ENCODE measurements around the gene TWF1. TPM values are rescaled to one million over a fixed set of nuclear protein-coding genes. Genes with fewer than 3 reads are reported as not detected.
"Not testable (repeated sequence)": the region's sequence is repeated elsewhere in the genome, so short reads cannot be mapped to it uniquely, and the experiment has no call there.

TWF1 gene
- total and polyA plus RNA-seq, 7 experiments from 2014 or later = 14.2 to 51.2 (median 32.9) TPM

GRCh38 chr12:43758247-43758727, 47.8 kb downstream of the TWF1 start:
- POLR2A ChIA-PET = interaction anchor here (0.6 to 7.3 kb wide), 6 partner anchors 18 to 77 kb away, joined by 3 to 76 read pairs (median 7); partner anchors contain the start of genes TMEM117 and TWF1
- intact Hi-C loops (cut with micrococcal nuclease) = loop anchor here (1.0 to 10.0 kb wide), 10 partner anchors 48 to 1971 kb away; partner anchors contain the start of genes ARID2 (in 2 of the 2), TMEM117 (in 2 of the 2), TWF1 (in 2 of the 2) and ANO6 (in 1 of the 2)

GRCh38 chr12:43754015-43754414, 52.1 kb downstream of the TWF1 start:
- Mint-ChIP-seq H3K4me1 (peaks cover 27 to 72% (median 67%) of the 10 kb centered on the region in 7 donors), H3K9me3 (peaks cover 3 to 27% (median 5%) of the 10 kb centered on the region in 11 donors), H3K27ac (no peak overlapping the region), H3K4me3 (peak overlapping the region in 1 of 10 donors; percentile 46), H3K36me3 (peaks cover 9 to 57% (median 54%) of the 10 kb centered on the region in 5 donors), H3K27me3 (no peaks in the 10 kb centered on the region)
- H3K27me3 ChIP-seq (ENCODE audit: control insufficient read depth in 2 of 2, insufficient read depth in 2 of 2, low read length in 2 of 2) = no peaks in the 10 kb centered on the region
- DNase-seq (no peak), ATAC-seq (no peak)
- ChIA-PET CTCF (no interaction called here), POLR2A (interaction anchor here (0.5 kb wide), 1 partner anchor 58 kb away, joined by 3 read pairs; no protein-coding TSS in a partner anchor)
- peaks cover 0 to 4% (median 0%) of the 10 kb centered on the region in 3 experiments for H3K9me3 ChIP-seq (ENCODE audit: control insufficient read depth in 2 of 3, low read length in 3 of 3)
- peaks cover 0 to 9% (median 0%) of the 10 kb centered on the region in 3 experiments for H3K36me3 ChIP-seq (ENCODE audit: control insufficient read depth in 2 of 3, insufficient read depth in 3 of 3, low read length in 3 of 3)
- no peak overlapping the region for H3K27ac ChIP-seq (ENCODE audit: low read depth, low read length)
- H3K4me1 ChIP-seq (ENCODE audit: control insufficient read depth in 2 of 2, insufficient read depth in 2 of 2, low read length in 2 of 2) = peaks cover 7 to 14% of the 10 kb centered on the region in 2 donors
- H3K4me3 ChIP-seq (ENCODE audit: low read length) = no peak overlapping the region
- intact Hi-C loops (cut with micrococcal nuclease) = loop anchor here in 1 of 2 donors (10.0 kb wide), 2 partner anchors 1429 to 1609 kb away; partner anchors contain the start of genes GXYLT1, PPHLN1 and ZCRB1

More at GRCh38 chr12:43758247-43758727, 47.8 kb downstream of the TWF1 start:
- Mint-ChIP-seq H3K27ac (peak overlapping the region; percentile 84 to 99 (median 99)), H3K36me3 (peaks cover 4 to 38% (median 32%) of the 10 kb centered on the region in 5 donors), H3K9me3 (peaks cover 0 to 16% (median 0%) of the 10 kb centered on the region in 11 donors), H3K27me3 (no peaks in the 10 kb centered on the region), H3K4me1 (peaks cover 54 to 89% (median 86%) of the 10 kb centered on the region in 7 donors), H3K4me3 (peak overlapping the region; percentile 88 to 99 (median 97))
- Histone ChIP-seq H3K9me3 (ENCODE audit: control insufficient read depth in 2 of 3, low read length in 3 of 3) (no peaks in the 10 kb centered on the region), H3K27ac (ENCODE audit: low read depth, low read length) (peak overlapping the region; percentile 86), H3K36me3 (ENCODE audit: control insufficient read depth in 2 of 3, insufficient read depth in 3 of 3, low read length in 3 of 3) (peaks cover 0 to 5% (median 0%) of the 10 kb centered on the region in 3 experiments), H3K4me3 (ENCODE audit: low read length) (peak overlapping the region; percentile 78), H3K4me1 (ENCODE audit: control insufficient read depth in 2 of 2, insufficient read depth in 2 of 2, low read length in 2 of 2) (peaks cover 40 to 41% of the 10 kb centered on the region in 2 donors), H3K27me3 (ENCODE audit: control insufficient read depth in 2 of 2, insufficient read depth in 2 of 2, low read length in 2 of 2) (no peaks in the 10 kb centered on the region)
- DNase-seq (peak in 3 of 9 donors; percentile 14 to 43 (median 38)), ATAC-seq (peak; percentile 9)
- CTCF ChIA-PET = interaction anchor here (0.7 to 1.4 kb wide), 3 partner anchors 23 to 124 kb away, joined by 4 to 6 read pairs (median 4); no protein-coding TSS in a partner anchor

GRCh38 chr12:43751360-43751759, 54.8 kb downstream of the TWF1 start:
- H3K27ac ChIP-seq (ENCODE audit: low read depth, low read length); H3K27me3 Mint-ChIP-seq; CTCF ChIA-PET; H3K27ac Mint-ChIP-seq; H3K4me1 ChIP-seq (ENCODE audit: control insufficient read depth in 2 of 2, insufficient read depth in 2 of 2, low read length in 2 of 2); H3K36me3 ChIP-seq (ENCODE audit: control insufficient read depth in 2 of 3, insufficient read depth in 3 of 3, low read length in 3 of 3); H3K27me3 ChIP-seq (ENCODE audit: control insufficient read depth in 2 of 2, insufficient read depth in 2 of 2, low read length in 2 of 2); ATAC-seq; POLR2A ChIA-PET; H3K4me3 Mint-ChIP-seq; H3K9me3 ChIP-seq (ENCODE audit: control insufficient read depth in 2 of 3, low read length in 3 of 3); DNase-seq; H3K4me3 ChIP-seq (ENCODE audit: low read length): not testable (repeated sequence)
- Mint-ChIP-seq H3K36me3 (peaks cover 6 to 62% (median 57%) of the 10 kb centered on the region in 5 donors), H3K4me1 (peaks cover 20 to 53% (median 46%) of the 10 kb centered on the region in 7 donors), H3K9me3 (peaks cover under 1 to 27% (median 5%) of the 10 kb centered on the region in 11 donors)
- intact Hi-C loops (cut with micrococcal nuclease) = loop anchor here in 1 of 2 donors (10.0 kb wide), 2 partner anchors 1427 to 1607 kb away; partner anchors contain the start of genes GXYLT1, PPHLN1 and ZCRB1

- Mint-ChIP-seq H3K27me3 (no peaks in the 10 kb centered on the region), H3K9me3 (peaks cover 0 to 27% (median 5%) of the 10 kb centered on the region in 11 donors), H3K4me1 (peaks cover 14 to 47% (median 41%) of the 10 kb centered on the region in 7 donors), H3K36me3 (peaks cover 5 to 64% (median 53%) of the 10 kb centered on the region in 5 donors), H3K4me3 (no peak overlapping the region), H3K27ac (no peak overlapping the region)
- peaks cover 0 to 10% (median 0%) of the 10 kb centered on the region in 3 experiments for H3K36me3 ChIP-seq (ENCODE audit: control insufficient read depth in 2 of 3, insufficient read depth in 3 of 3, low read length in 3 of 3)
- H3K27me3 ChIP-seq (ENCODE audit: control insufficient read depth in 2 of 2, insufficient read depth in 2 of 2, low read length in 2 of 2) = no peaks in the 10 kb centered on the region
- ChIA-PET POLR2A (no interaction called here), CTCF (no interaction called here)
- intact Hi-C loops (cut with micrococcal nuclease) = loop anchor here in 1 of 2 donors (10.0 kb wide), 2 partner anchors 1426 to 1606 kb away; partner anchors contain the start of genes GXYLT1, PPHLN1 and ZCRB1
- H3K4me3 ChIP-seq (ENCODE audit: low read length) = no peak overlapping the region
- DNase-seq = no peak
- ATAC-seq = no peak
- peaks cover 0 to 6% of the 10 kb centered on the region in 2 donors for H3K4me1 ChIP-seq (ENCODE audit: control insufficient read depth in 2 of 2, insufficient read depth in 2 of 2, low read length in 2 of 2)
- H3K27ac ChIP-seq (ENCODE audit: low read depth, low read length) = no peak overlapping the region
- peaks cover 0 to 4% (median 0%) of the 10 kb centered on the region in 3 experiments for H3K9me3 ChIP-seq (ENCODE audit: control insufficient read depth in 2 of 3, low read length in 3 of 3)
Measured at GRCh38 chr12:43750814-43751213, 55.3 kb downstream of the TWF1 start.

GRCh38 chr12:43749016-43749415, 57.1 kb downstream of the TWF1 start:
- no peak for ATAC-seq
- Mint-ChIP-seq H3K9me3 (peaks cover 0 to 17% (median 5%) of the 10 kb centered on the region in 11 donors), H3K27ac (no peak overlapping the region), H3K4me1 (peaks cover 12 to 29% (median 24%) of the 10 kb centered on the region in 7 donors), H3K36me3 (peaks cover 5 to 65% (median 52%) of the 10 kb centered on the region in 5 donors), H3K4me3 (no peak overlapping the region), H3K27me3 (no peaks in the 10 kb centered on the region)
- Histone ChIP-seq H3K9me3 (ENCODE audit: control insufficient read depth in 2 of 3, low read length in 3 of 3) (peaks cover 0 to 4% (median 0%) of the 10 kb centered on the region in 3 experiments), H3K4me1 (ENCODE audit: control insufficient read depth in 2 of 2, insufficient read depth in 2 of 2, low read length in 2 of 2) (peaks cover 0 to 3% of the 10 kb centered on the region in 2 donors), H3K4me3 (ENCODE audit: low read length) (no peak overlapping the region), H3K27ac (ENCODE audit: low read depth, low read length) (no peak overlapping the region), H3K36me3 (ENCODE audit: control insufficient read depth in 2 of 3, insufficient read depth in 3 of 3, low read length in 3 of 3) (peaks cover 0 to 16% (median 0%) of the 10 kb centered on the region in 3 experiments), H3K27me3 (ENCODE audit: control insufficient read depth in 2 of 2, insufficient read depth in 2 of 2, low read length in 2 of 2) (no peaks in the 10 kb centered on the region)
- ChIA-PET POLR2A (no interaction called here), CTCF (no interaction called here)
- intact Hi-C loops (cut with micrococcal nuclease) = no loop called here
- DNase-seq = no peak

GRCh38 chr12:43744826-43745225, 61.3 kb downstream of the TWF1 start:
- Mint-ChIP-seq H3K4me1 (peaks cover 0 to 12% (median 7%) of the 10 kb centered on the region in 7 donors), H3K4me3 (no peak overlapping the region), H3K27ac (no peak overlapping the region), H3K36me3 (peaks cover 0 to 58% (median 40%) of the 10 kb centered on the region in 5 donors), H3K27me3 (no peaks in the 10 kb centered on the region), H3K9me3 (peaks cover 0 to 2% (median 0%) of the 10 kb centered on the region in 11 donors)
- Histone ChIP-seq H3K4me3 (ENCODE audit: low read length) (no peak overlapping the region), H3K36me3 (ENCODE audit: control insufficient read depth in 2 of 3, insufficient read depth in 3 of 3, low read length in 3 of 3) (peaks cover 0 to 21% (median 0%) of the 10 kb centered on the region in 3 experiments), H3K27me3 (ENCODE audit: control insufficient read depth in 2 of 2, insufficient read depth in 2 of 2, low read length in 2 of 2) (no peaks in the 10 kb centered on the region), H3K9me3 (ENCODE audit: control insufficient read depth in 2 of 3, low read length in 3 of 3) (no peaks in the 10 kb centered on the region), H3K4me1 (ENCODE audit: control insufficient read depth in 2 of 2, insufficient read depth in 2 of 2, low read length in 2 of 2) (no peaks in the 10 kb centered on the region), H3K27ac (ENCODE audit: low read depth, low read length) (no peak overlapping the region)
- ATAC-seq = no peak
- ChIA-PET POLR2A (no interaction called here), CTCF (no interaction called here)
- DNase-seq = no peak
- intact Hi-C loops (cut with micrococcal nuclease) = no loop called here

Measured in naive thymus-derived CD4-positive, alpha-beta T cell (primary cell).